Ammon's horn (tissue), 1 donor: ENCODE measurements around the gene PTF1A.
"Not testable (repeated sequence)": the region's sequence is repeated elsewhere in the genome, so short reads cannot be mapped to it uniquely, and the experiment has no call there.

Source experiments
- DNase-seq: peaks from one replicate; pipeline ENCODE4 v3.0.0-alpha.2; 2016; ENCODE audit warnings: low spot score

Gene PTF1A

DNA sequence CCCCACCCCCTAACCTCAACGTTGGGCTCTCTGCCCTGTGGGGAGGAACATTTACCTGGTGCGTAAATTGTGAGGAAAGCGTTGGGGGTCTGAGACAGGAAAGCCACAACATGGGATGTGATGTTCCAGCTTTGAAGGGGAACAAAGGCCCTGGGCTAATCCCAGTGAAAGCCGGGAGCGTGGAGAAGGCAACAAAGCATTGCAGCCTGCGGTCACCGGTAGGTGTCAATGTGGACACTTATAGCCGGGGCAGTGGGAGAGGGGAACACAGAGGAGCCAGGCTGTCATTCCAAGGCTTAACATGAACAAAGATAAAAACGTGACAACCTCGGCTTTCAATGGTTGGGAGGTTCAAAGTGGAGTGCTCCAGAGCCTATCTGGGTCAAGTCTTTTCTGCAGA is 12.7 kb downstream of the PTF1A start:
- DNase-seq, result no peak

DNA sequence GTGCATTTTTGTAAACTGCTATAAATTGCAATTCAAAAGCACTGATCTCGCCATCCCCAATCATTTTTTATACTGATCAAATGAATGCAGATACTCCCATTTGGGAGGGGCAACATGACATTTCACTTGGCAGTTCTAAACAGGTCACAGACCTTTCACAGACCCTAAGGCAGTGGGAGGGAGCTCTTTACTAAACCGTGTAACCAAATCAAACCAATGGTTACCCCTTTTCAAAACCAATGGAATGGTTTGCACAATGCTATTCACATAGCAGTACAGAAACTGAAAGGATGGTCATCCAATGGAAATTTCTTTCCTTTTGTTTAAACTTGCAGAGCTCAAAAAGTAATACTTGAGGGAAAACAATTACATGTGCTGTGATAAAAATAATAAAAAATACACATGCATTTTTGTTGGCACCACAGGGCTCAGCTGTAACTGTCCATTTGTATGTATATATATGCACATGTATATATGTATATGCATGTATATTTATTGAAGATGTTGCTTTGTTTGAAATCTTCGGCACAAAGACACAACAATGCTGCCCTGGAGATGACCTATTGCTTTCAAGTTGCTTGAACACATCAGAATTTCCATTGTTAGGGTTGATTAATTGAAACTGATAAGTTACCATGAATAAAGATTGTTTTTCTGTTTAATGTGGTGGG is 14.0 kb downstream of the PTF1A start:
- DNase-seq, result no peak

DNA sequence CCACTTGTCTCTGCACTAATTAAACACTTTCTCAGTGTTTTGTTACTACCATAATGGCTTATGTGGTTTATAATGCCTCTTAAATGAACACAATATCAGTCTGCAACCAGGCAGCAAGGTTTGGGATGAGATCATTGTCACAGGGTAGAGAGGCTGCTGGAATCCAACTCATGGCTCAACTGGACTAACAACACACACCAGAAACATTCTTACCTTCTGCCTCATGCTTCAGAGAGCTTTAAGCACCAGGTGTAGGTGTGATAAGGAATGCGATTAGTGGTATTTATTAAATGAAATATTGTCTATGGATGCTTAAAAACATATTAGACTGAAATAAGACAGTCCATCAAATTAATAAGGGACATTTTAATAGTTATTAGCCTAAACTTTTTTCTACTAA is 25.4 kb downstream of the PTF1A start:
- DNase-seq, result no peak

DNA sequence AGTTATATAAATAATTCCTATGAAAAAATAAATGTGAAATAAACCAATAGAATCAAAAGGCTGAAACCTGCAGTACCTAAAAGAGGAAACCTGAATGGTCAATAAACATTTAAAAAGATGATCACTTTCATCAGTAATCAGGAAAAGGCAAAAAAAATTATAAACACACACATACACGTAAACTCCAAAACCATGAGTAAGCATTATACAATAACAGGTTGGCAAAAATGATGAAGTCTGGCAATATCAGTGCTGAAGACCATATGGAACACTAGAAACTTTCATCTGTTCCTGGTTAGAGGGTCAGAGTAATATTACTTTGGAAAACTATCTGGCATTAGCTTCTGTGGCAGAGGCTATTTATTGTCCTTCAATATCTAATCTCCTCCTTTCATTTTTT is 38.5 kb downstream of the PTF1A start:
- no peak for DNase-seq

DNA sequence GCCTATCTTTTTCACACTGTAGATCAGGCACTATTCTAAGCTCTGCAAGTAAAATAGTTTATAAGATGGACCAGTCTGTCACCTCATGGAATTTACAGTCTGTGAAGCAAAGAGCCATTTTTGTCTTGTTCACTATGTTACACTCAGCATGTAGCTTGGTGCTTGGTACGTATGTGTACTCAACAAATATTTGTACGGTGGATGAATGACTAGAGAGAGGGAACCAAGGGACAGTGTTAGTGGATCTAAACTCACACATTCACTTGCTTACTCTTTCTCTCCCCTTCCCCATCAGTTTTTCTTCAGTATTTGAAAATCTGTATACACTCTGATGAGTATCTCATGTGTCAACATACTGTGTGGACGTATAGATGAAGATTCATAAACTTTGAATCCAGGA is 45.9 kb downstream of the PTF1A start:
- DNase-seq, result no peak

DNA sequence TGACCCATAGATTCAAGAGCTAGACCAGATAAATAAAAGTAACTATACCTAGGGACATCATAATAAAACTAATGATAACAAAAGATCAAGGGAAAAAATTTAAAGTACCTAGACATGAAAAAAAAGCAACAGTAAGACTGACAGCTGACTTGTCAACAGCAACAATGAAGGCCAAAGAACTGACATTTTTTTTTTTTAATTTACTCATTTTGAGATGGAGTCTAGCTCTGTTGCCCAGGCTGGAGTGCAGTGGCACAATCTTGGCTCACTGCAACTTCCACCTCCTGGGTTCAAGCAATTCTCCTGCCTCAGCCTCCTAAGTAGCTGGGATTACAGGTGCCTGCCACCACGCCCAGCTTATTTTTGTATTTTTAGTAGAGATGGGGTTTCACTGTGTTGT is 49.7 kb downstream of the PTF1A start:
- not testable (repeated sequence) for DNase-seq
